Endothelial cell (in vitro differentiated cells): ENCODE measurements around the gene RUNDC3A. TPM values are rescaled to one million over a fixed set of nuclear protein-coding genes. Genes with fewer than 3 reads are reported as not detected.

Experiments
- DNase-seq: peaks from one replicate; pipeline ENCODE4 v3.0.0; 2021; ENCODE audit warnings: low spot score
- H3K27ac Mint-ChIP-seq: one replicate; pipeline ENCODE4 v1.8.0; 2021; ENCODE audit warnings: mixed read lengths, inconsistent platforms; ENCODE audit not compliant: unreplicated experiment
- H3K27me3 Mint-ChIP-seq: one replicate; pipeline ENCODE4 v1.8.0; 2021; ENCODE audit warnings: mild to moderate bottlenecking, moderate library complexity, mixed read lengths, inconsistent platforms; ENCODE audit not compliant: unreplicated experiment
- H3K36me3 Mint-ChIP-seq: one replicate; pipeline ENCODE4 v1.8.0; 2021; ENCODE audit warnings: mild to moderate bottlenecking, low read depth, mixed read lengths, inconsistent platforms; ENCODE audit not compliant: unreplicated experiment
- H3K4me1 Mint-ChIP-seq: one replicate; pipeline ENCODE4 v1.8.0; 2021; ENCODE audit warnings: mild to moderate bottlenecking, mixed read lengths, inconsistent platforms; ENCODE audit not compliant: unreplicated experiment
- H3K4me3 Mint-ChIP-seq: one replicate; pipeline ENCODE4 v1.8.0; 2021; ENCODE audit warnings: mild to moderate bottlenecking, mixed read lengths, inconsistent platforms; ENCODE audit not compliant: unreplicated experiment
- H3K9me3 Mint-ChIP-seq: one replicate; pipeline ENCODE4 v1.8.0; 2021; ENCODE audit warnings: mixed read lengths, inconsistent platforms; ENCODE audit not compliant: unreplicated experiment
- CTCF ChIP-seq: fragments of 200-600 bp; sonication (generic); IDR thresholded peaks from one replicate; pipeline ENCODE4 v1.5.0; 2021; ENCODE audit warnings: antibody characterized with exemption; ENCODE audit not compliant: unreplicated experiment
- total RNA-seq: library from RNA; stranded (reverse); fragmentation: NEBNext Ultra II Directional; extraction: Animal tissue kit (Norgen Biotek cat#: 25700); gene quantifications from one replicate; pipeline ENCODE4 v1.2.1, GENCODE V29; 2021; ENCODE audit not compliant: unreplicated experiment

Gene RUNDC3A
- total RNA-seq, 1 donor from 2014 or later: 0.82 TPM

DNA sequence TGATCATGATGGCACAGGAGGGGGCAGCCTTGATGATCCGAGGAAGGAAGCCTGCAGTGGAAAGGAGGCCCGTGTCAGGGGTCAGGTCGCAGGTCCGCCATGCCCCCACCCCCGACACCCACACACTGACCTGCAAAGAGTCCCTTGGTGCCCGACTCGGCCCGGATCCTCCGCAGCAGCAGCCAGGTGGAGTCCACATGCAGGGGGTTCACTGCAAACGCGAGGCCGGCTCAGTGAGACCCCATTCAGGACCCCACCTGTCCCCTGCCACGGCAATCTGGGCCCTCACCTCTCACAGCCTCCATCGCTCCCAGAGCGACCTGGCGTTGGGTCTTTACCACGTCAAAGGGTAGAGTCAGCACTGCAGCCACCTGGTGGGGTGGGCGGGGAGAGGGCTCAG lies 11.7 kb downstream of the RUNDC3A start:
- Mint-ChIP-seq H3K4me3 (no peak overlapping the region), H3K9me3 (no peaks in the 10 kb centered on the region), H3K27ac (no peak overlapping the region), H3K4me1 (peaks cover 9% of the 10 kb centered on the region), H3K36me3 (peaks cover 18% of the 10 kb centered on the region), H3K27me3 (peaks cover 23% of the 10 kb centered on the region)
- no peak for TF ChIP-seq CTCF
- no peak for DNase-seq

DNA sequence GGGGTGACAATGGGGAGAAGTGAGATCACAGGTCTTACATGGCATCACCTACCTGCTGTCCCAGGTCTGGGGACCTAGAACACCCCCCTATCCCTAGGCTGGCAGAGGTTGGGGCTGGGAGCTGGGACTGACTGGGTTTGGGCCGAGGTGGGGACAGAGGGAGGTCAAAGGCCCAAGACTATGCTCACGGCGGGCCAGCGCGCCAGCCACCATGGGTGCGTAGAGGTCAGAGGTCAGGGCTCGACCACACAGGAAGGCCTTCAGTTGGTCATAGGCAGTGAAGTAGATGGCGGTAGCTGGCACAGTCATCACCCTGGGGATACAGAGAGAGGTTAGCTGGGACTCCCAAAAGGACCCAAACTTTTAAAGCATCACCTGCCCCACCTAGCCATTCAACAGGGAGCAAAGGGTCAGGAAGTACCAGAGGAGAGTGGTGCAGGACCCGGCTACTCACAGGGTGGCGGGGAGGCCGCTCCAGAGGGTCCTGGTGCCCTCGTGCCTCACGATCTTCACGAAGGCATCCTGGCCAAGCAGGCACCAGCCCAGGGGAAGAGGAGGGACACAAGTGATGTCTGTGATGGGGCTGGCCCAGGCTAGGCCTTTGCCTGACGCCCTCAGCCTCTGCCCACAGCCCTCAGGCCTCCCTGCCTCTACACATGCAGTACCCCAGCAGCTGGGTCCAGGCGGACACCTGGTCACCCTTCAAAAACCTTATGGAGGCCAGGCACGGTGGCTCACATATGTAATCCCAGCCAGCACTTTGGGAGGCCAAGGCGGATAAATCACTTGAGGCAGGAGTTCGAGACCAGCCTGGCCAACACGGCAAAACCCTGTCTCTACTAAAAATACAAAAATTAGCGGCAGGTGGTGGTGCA lies 13.1 kb downstream of the RUNDC3A start:
- Mint-ChIP-seq H3K27me3 (peaks cover 16% of the 10 kb centered on the region), H3K4me1 (no peaks in the 10 kb centered on the region), H3K27ac (no peak overlapping the region), H3K36me3 (peaks cover 15% of the 10 kb centered on the region), H3K4me3 (peak overlapping the region; percentile 21), H3K9me3 (no peaks in the 10 kb centered on the region)
- no peak for DNase-seq
- no peak for TF ChIP-seq CTCF

- no peak for TF ChIP-seq CTCF
- peaks cover 2% of the 10 kb centered on the region for H3K4me1 Mint-ChIP-seq
- peaks cover 16% of the 10 kb centered on the region for H3K27me3 Mint-ChIP-seq
- no peak overlapping the region for H3K27ac Mint-ChIP-seq
- peaks cover 12% of the 10 kb centered on the region for H3K36me3 Mint-ChIP-seq
- H3K9me3 Mint-ChIP-seq: no peaks in the 10 kb centered on the region
- H3K4me3 Mint-ChIP-seq: no peak overlapping the region
- DNase-seq: no peak
These were observed 14.0 kb downstream of the RUNDC3A start for GRCh38 chr17:44322236-44322895.

DNA sequence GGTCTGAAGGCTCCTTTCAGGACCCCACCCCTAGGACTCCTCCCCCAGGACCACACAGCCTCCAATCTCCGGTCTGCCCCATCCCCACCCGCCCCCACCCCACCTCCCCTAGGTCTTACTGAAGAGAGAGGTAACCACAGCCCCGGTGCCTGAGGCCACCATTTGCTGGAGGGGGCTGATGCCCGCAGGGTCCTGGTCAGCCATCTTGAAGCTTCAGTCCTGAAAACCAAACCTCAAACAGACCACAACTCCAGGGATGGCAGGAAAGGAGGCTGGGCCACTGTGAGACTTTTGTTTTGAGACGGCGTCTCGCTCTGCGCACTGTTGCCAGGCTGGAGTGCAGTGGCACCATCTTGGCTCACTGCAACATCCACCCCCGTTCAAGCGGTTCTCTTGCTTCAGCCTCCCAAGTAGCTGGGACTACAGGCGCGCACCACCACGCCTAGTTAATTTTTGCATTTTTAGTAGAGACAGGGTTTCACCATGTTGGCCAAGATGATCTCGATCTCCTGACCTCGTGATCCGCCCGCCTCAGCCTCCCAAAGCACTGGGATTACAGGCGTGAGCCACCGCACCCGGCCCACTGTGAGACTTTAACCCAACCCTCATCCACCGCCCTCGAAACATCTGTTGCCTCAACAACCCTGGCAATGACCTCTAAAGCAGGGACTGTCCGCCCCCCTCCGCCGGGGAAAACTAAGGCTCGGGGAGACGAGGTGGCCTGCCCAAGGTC lies 15.1 kb downstream of the RUNDC3A start:
- Mint-ChIP-seq H3K4me1 (peaks cover 2% of the 10 kb centered on the region), H3K4me3 (peak overlapping the region; percentile 92), H3K27ac (no peak overlapping the region), H3K36me3 (peaks cover 11% of the 10 kb centered on the region), H3K9me3 (no peaks in the 10 kb centered on the region), H3K27me3 (peaks cover 15% of the 10 kb centered on the region)
- no peak for TF ChIP-seq CTCF
- no peak for DNase-seq
